Fibroblast of lung (primary cell): ENCODE results near the gene WHRN.

Experiments
- CTCF ChIP-seq, 2 donors: IDR thresholded peaks in 1 of 2; conservative IDR thresholded peaks in 1 of 2; 1 replicate in 1 of 2; 2 replicates in 1 of 2; pipeline ENCODE4 v1.5.1; 2011 to 2012; ENCODE audit warnings: low read length in 2 of 2, control low read depth in 1 of 2, inconsistent platforms in 1 of 2, low read depth in 1 of 2, mild to moderate bottlenecking in 1 of 2
- EZH2 ChIP-seq: IDR thresholded peaks from 2 replicates; pipeline ENCODE4 v1.5.1; 2012; ENCODE audit warnings: low read length, control low read depth, mild to moderate bottlenecking; ENCODE audit errors: missing control alignments

- TF ChIP-seq CTCF (conservative IDR thresholded peaks at IDR 0.05 in 1 of 2, IDR thresholded peaks at IDR 0.05 in 1 of 2; ENCODE audit: low read depth in 1 of 2, low read length in 2 of 2): no peak
- TF ChIP-seq EZH2: no peak
Observed at GRCh38 chr9:114500697-114501292, 4.5 kb downstream of the WHRN start.
